HepG2 (cell line): Measurements from ENCODE around the gene NGEF.

Experiments used
- BRCA1 ChIP-seq: sonication (generic); formaldehyde crosslinking; IDR thresholded peaks from 2 replicates; pipeline ENCODE4 v1.4.0; 2020; ENCODE audit warnings: missing genetic modification reagents
- EZH2 ChIP-seq: conservative IDR thresholded peaks from 2 replicates; pipeline ENCODE4 v1.6.1; 2012; ENCODE audit warnings: mild to moderate bottlenecking, low read depth, low read length, moderate library complexity
- MTF1 ChIP-seq: sonication (generic); formaldehyde crosslinking; IDR thresholded peaks from 2 replicates; pipeline ENCODE4 v1.5.0; 2020; ENCODE audit warnings: missing genetic modification reagents
- POLR2AphosphoS5 ChIP-seq: IDR thresholded peaks from 2 replicates; pipeline ENCODE4 v1.6.1; 2012; ENCODE audit warnings: low read depth, low read length
- SMC3 ChIP-seq: IDR thresholded peaks from 2 replicates; pipeline ENCODE4 v1.6.1; 2011; ENCODE audit warnings: low read length, improper control_type of control experiment
- TBP ChIP-seq: sonication (generic); formaldehyde crosslinking; IDR thresholded peaks from 2 replicates; pipeline ENCODE4 v1.5.0; 2020; ENCODE audit warnings: missing genetic modification reagents
- U2AF1 ChIP-seq: fragments of 200-400 bp; formaldehyde crosslinking; optimal IDR thresholded peaks from 2 replicates; pipeline ENCODE3; 2017; ENCODE audit warnings: mild to moderate bottlenecking, low read depth, low read length
- ZNF451 ChIP-seq: sonication (generic); formaldehyde crosslinking; IDR thresholded peaks from 2 replicates; pipeline ENCODE4 v1.5.0; 2020; ENCODE audit warnings: mild to moderate bottlenecking, missing genetic modification reagents
- ZNF607 ChIP-seq: sonication (generic); formaldehyde crosslinking; IDR thresholded peaks from 2 replicates; pipeline ENCODE4 v1.5.1; 2020; ENCODE audit warnings: missing genetic modification reagents, mild to moderate bottlenecking, borderline replicate concordance
- TF ChIP-seq, protein P1 (sequence below): sonication (generic); formaldehyde crosslinking; IDR thresholded peaks from 2 replicates; pipeline ENCODE4 v1.5.0; 2020; ENCODE audit warnings: mild to moderate bottlenecking, missing genetic modification reagents, moderate library complexity
- TF ChIP-seq, protein P2 (sequence below): sonication (generic); formaldehyde crosslinking; conservative IDR thresholded peaks from 2 replicates; pipeline ENCODE4 v1.8.1; 2023; ENCODE audit warnings: missing genetic modification reagents
- TF ChIP-seq, protein P3 (sequence below): IDR thresholded peaks from 2 replicates; pipeline ENCODE4 v1.6.1; 2016; ENCODE audit warnings: low read depth
- TF ChIP-seq, protein P4 (sequence below): sonication (generic); formaldehyde crosslinking; IDR thresholded peaks from 2 replicates; pipeline ENCODE4 v1.4.0; 2020; ENCODE audit warnings: missing genetic modification reagents

DNA sequence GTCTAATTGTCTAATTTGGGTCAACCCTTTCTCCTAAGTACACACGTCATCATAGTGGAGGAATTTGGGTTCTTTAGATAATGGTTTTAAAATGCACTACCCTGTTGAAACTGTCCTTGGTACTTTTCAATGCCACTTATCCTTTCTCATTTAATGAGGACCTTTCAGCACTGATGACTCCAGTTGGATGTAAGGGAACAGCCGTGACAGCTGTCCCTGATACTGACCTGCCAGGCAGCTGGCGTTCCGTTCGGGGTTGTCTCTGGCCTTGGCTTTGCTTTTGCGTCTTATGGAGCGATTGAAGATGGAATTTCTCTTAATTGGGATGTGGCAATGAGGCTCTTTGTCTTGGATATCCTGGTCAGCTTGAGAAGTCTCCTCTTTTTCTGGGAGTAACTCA is 38.7 kb downstream of the NGEF start:
- TF ChIP-seq TBP (no peak), U2AF1 (no peak), MTF1 (no peak), POLR2AphosphoS5 (no peak), EZH2 (no peak), BRCA1 (CRISPR knock-in tag) (no peak), SMC3 (no peak), ZNF607 (no peak), ZNF451 (CRISPR knock-in tag) (no peak)
- TF ChIP-seq, protein P1, sequence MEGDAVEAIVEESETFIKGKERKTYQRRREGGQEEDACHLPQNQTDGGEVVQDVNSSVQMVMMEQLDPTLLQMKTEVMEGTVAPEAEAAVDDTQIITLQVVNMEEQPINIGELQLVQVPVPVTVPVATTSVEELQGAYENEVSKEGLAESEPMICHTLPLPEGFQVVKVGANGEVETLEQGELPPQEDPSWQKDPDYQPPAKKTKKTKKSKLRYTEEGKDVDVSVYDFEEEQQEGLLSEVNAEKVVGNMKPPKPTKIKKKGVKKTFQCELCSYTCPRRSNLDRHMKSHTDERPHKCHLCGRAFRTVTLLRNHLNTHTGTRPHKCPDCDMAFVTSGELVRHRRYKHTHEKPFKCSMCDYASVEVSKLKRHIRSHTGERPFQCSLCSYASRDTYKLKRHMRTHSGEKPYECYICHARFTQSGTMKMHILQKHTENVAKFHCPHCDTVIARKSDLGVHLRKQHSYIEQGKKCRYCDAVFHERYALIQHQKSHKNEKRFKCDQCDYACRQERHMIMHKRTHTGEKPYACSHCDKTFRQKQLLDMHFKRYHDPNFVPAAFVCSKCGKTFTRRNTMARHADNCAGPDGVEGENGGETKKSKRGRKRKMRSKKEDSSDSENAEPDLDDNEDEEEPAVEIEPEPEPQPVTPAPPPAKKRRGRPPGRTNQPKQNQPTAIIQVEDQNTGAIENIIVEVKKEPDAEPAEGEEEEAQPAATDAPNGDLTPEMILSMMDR (CRISPR knock-in tag) = no peak
- TF ChIP-seq, protein P2, sequence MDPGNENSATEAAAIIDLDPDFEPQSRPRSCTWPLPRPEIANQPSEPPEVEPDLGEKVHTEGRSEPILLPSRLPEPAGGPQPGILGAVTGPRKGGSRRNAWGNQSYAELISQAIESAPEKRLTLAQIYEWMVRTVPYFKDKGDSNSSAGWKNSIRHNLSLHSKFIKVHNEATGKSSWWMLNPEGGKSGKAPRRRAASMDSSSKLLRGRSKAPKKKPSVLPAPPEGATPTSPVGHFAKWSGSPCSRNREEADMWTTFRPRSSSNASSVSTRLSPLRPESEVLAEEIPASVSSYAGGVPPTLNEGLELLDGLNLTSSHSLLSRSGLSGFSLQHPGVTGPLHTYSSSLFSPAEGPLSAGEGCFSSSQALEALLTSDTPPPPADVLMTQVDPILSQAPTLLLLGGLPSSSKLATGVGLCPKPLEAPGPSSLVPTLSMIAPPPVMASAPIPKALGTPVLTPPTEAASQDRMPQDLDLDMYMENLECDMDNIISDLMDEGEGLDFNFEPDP (CRISPR knock-in tag) = no peak
- TF ChIP-seq, protein P3, sequence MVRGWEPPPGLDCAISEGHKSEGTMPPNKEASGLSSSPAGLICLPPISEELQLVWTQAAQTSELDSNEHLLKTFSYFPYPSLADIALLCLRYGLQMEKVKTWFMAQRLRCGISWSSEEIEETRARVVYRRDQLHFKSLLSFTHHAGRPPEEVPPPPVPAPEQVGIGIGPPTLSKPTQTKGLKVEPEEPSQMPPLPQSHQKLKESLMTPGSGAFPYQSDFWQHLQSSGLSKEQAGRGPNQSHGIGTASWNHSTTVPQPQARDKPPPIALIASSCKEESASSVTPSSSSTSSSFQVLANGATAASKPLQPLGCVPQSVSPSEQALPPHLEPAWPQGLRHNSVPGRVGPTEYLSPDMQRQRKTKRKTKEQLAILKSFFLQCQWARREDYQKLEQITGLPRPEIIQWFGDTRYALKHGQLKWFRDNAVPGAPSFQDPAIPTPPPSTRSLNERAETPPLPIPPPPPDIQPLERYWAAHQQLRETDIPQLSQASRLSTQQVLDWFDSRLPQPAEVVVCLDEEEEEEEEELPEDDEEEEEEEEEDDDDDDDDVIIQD (CRISPR knock-in tag) = no peak
- TF ChIP-seq, protein P4, sequence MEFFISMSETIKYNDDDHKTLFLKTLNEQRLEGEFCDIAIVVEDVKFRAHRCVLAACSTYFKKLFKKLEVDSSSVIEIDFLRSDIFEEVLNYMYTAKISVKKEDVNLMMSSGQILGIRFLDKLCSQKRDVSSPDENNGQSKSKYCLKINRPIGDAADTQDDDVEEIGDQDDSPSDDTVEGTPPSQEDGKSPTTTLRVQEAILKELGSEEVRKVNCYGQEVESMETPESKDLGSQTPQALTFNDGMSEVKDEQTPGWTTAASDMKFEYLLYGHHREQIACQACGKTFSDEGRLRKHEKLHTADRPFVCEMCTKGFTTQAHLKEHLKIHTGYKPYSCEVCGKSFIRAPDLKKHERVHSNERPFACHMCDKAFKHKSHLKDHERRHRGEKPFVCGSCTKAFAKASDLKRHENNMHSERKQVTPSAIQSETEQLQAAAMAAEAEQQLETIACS (CRISPR knock-in tag) = no peak
